ENCODE measurements around the gene HAND2. TPM values are rescaled to one million over a fixed set of nuclear protein-coding genes. Genes with fewer than 3 reads are reported as not detected.

Gene HAND2
- total RNA-seq, 1 donor from 2014 or later, result 26.0 TPM

DNA sequence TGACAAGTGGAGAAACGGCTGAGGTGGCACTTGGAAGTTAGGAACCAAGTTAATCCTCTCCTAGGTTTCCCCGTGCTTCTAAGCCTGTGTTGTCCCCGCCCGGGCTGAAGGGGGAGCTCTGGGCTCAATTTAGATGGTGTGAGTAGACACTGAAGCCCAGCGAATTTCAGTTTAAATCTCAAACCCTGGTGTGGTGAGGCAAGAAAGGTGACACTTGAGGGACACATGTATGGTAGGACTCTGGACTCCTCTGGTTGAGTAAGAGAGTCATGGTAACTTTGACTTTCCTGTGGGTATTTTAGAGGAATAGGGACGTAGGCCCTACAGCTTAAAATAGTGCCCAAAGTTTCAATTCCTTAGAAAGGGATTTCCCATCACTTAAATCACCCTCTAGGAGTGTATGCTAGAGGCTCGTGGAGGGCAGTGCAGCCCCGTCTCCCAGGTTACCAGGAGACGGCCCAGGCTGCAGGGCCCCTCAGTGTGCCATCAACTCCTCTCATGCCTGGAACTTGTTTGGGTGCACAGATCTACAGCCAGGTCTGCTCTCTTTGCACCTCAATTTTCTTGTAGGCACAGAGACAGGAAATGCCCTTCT, 24.0 kb downstream of the HAND2 start:
- Histone ChIP-seq H3K27ac (no peak overlapping the region), H3K9me3 (no peaks in the 10 kb centered on the region), H3K36me3 (no peaks in the 10 kb centered on the region), H3K27me3 (no peaks in the 10 kb centered on the region), H3K4me1 (peaks cover 29% of the 10 kb centered on the region), H3K4me3 (no peak overlapping the region)
- peak; percentile 64 to 65 for DNase-seq (ENCODE audit: extremely low spot score in 2 of 2)
- TF ChIP-seq, protein P1, sequence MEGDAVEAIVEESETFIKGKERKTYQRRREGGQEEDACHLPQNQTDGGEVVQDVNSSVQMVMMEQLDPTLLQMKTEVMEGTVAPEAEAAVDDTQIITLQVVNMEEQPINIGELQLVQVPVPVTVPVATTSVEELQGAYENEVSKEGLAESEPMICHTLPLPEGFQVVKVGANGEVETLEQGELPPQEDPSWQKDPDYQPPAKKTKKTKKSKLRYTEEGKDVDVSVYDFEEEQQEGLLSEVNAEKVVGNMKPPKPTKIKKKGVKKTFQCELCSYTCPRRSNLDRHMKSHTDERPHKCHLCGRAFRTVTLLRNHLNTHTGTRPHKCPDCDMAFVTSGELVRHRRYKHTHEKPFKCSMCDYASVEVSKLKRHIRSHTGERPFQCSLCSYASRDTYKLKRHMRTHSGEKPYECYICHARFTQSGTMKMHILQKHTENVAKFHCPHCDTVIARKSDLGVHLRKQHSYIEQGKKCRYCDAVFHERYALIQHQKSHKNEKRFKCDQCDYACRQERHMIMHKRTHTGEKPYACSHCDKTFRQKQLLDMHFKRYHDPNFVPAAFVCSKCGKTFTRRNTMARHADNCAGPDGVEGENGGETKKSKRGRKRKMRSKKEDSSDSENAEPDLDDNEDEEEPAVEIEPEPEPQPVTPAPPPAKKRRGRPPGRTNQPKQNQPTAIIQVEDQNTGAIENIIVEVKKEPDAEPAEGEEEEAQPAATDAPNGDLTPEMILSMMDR (IDR thresholded peaks at IDR 0.05), result peak; percentile 34 to 62 (median 48)
- no peak for TF ChIP-seq POLR2AphosphoS5 (IDR thresholded peaks at IDR 0.05; ENCODE audit: insufficient read depth in 1 of 2, low read depth in 1 of 2)
- intact Hi-C loops (cut with DNase I), result no loop called here

DNA sequence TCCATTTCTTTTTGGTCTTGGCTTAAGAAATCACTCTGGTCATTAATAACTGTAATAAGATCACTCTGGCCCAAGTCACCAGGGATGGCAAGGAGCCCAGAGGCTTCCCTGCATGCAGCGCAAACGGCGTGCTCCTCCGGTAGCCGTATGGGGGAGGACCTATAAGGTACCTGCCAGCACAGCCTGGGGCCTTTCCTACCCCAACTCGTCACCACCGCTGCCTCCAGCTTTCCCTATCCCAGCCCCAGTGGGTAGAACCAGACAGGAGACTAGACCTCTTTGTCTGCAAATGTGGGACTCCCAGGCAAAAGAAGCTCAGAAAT, 25.9 kb downstream of the HAND2 start:
- H3K4me3 ChIP-seq, result no peak overlapping the region
- H3K27me3 ChIP-seq, result no peaks in the 10 kb centered on the region
- TF ChIP-seq, protein P1 (IDR thresholded peaks at IDR 0.05), result no peak
- no peak for TF ChIP-seq POLR2AphosphoS5 (IDR thresholded peaks at IDR 0.05; ENCODE audit: insufficient read depth in 1 of 2, low read depth in 1 of 2)

DNA sequence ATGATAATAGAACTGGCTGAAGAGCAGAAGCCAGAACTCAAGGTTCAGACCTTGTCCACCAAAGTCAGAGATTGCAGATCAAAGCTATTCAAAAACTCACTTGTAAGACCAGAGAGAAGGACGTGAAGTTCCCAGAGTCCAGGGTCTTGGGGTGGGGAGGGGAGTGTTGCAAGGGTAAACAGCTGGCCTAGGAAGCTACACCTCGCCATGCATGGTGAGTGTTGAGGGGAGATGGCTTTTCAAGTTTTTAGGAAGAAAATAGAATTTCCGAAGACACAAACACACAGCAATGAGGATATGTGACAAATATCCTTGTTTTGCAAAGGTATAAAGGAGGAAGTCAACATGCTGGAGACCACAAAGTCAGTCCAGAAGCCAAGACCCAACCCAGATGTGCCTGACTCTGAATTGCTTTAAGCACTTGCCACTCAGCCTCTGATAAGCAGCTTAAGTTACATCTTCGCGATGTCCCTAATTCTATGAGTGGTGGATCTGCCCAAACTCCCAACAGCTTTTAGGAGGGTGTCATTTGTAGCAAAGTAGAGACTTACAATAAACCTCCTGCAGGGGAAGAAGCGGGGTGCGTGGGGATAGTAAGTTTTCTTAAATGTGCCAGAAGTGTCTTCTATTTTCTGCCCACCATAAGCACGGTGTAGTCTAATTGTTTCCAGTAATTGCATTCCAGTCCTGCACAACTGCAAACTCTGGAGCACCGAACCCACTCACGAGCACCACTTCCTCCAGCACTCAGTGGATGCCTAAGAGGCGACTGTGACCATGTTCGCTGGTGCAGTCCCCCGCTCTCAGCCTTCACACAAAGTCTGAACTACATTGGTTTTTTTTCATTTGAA, 26.5 kb downstream of the HAND2 start:
- intact Hi-C loops (cut with DNase I), result no loop called here
- Histone ChIP-seq H3K4me3 (no peak overlapping the region), H3K4me1 (peaks cover 13% of the 10 kb centered on the region), H3K36me3 (no peaks in the 10 kb centered on the region), H3K27me3 (no peaks in the 10 kb centered on the region), H3K27ac (no peak overlapping the region), H3K9me3 (no peaks in the 10 kb centered on the region)
- TF ChIP-seq, protein P1 (IDR thresholded peaks at IDR 0.05), result no peak
- TF ChIP-seq POLR2A (IDR thresholded peaks at IDR 0.05) (no peak), POLR2AphosphoS5 (IDR thresholded peaks at IDR 0.05; ENCODE audit: insufficient read depth in 1 of 2, low read depth in 1 of 2) (no peak)
- DNase-seq (ENCODE audit: extremely low spot score in 2 of 2), result peak in 1 of 2 donors; percentile 27

More for the DNA sequence above, 25.9 kb downstream of the HAND2 start:
- DNase-seq (ENCODE audit: extremely low spot score in 2 of 2), result peak; percentile 64 to 74
- Histone ChIP-seq H3K27ac (no peak overlapping the region), H3K4me1 (peaks cover 19% of the 10 kb centered on the region), H3K36me3 (no peaks in the 10 kb centered on the region), H3K9me3 (no peaks in the 10 kb centered on the region)
- intact Hi-C loops (cut with DNase I), result no loop called here

DNA sequence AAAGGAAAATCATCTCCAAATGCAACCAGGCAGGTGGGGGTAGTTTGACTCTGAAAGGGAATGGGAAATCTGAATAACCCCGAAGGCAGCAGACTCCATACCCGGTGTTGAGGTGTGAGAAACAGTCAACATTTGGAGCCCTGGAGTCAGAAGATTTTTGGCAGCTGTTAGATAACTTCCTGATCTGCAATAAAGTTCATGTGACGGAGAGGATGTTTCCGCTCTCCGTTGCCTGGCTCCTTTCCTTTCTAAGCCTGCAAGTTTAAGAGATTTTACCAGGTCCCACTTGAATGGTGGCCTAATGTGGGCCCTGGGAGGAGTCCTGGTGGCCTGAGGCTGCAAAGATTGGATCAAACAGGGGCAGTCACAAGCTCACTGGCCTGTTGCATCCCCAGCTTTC, 27.7 kb downstream of the HAND2 start:
- intact Hi-C loops (cut with DNase I), result no loop called here
- H3K4me1 ChIP-seq, result peaks cover 10% of the 10 kb centered on the region
- no peak overlapping the region for H3K27ac ChIP-seq
- no peaks in the 10 kb centered on the region for H3K36me3 ChIP-seq
- TF ChIP-seq, protein P1 (IDR thresholded peaks at IDR 0.05), result no peak
- TF ChIP-seq POLR2A (IDR thresholded peaks at IDR 0.05), result no peak
- TF ChIP-seq POLR2AphosphoS5 (IDR thresholded peaks at IDR 0.05; ENCODE audit: insufficient read depth in 1 of 2, low read depth in 1 of 2), result no peak
- no peaks in the 10 kb centered on the region for H3K9me3 ChIP-seq
- no peak overlapping the region for H3K4me3 ChIP-seq
- DNase-seq (ENCODE audit: extremely low spot score in 2 of 2), result peak in 1 of 2 donors; percentile 47
- H3K27me3 ChIP-seq, result no peaks in the 10 kb centered on the region

DNA sequence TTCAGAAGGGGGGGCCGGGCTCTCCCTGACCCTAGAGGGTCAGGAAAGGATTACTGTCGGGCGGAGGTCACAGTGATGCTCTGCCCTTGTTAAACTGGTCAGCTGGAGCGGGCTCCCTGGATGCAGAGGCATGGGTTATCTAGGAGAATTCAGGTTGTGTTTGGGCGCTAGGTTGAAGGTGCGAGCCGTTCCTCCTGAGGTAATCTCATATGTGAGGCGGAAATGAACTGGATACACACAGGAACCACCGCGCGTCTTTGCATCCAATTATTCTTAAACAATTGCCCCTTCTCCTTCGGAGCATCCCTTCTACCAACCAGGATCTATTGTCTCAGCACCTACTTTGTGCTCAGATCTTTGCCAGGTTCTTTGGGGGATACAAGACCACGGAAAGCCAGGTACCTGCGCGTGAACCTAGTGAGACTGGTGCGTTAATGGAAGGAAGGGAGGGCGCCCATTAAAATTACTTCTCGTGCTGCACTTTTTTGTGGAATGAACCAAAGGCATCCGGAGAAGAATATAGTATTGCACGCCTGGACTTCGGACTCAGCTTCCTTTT, 28.4 kb downstream of the HAND2 start:
- no peak for TF ChIP-seq POLR2A (IDR thresholded peaks at IDR 0.05)
- TF ChIP-seq, protein P1 (IDR thresholded peaks at IDR 0.05), result no peak
- TF ChIP-seq POLR2AphosphoS5 (IDR thresholded peaks at IDR 0.05; ENCODE audit: insufficient read depth in 1 of 2, low read depth in 1 of 2), result no peak
- intact Hi-C loops (cut with DNase I), result no loop called here
- Histone ChIP-seq H3K36me3 (no peaks in the 10 kb centered on the region), H3K27me3 (no peaks in the 10 kb centered on the region), H3K4me1 (peaks cover 7% of the 10 kb centered on the region), H3K27ac (no peak overlapping the region), H3K9me3 (no peaks in the 10 kb centered on the region), H3K4me3 (no peak overlapping the region)
- DNase-seq (ENCODE audit: extremely low spot score in 2 of 2), result peak in 1 of 2 donors; percentile 32

All from vagina (tissue), 2 donors.